H1 (cell line): Measurements from ENCODE around the gene CNTNAP1. TPM values are rescaled to one million over a fixed set of nuclear protein-coding genes. Genes with fewer than 3 reads are reported as not detected.
"Not testable (repeated sequence)": the region's sequence is repeated elsewhere in the genome, so short reads cannot be mapped to it uniquely, and the experiment has no call there.

Experiments used
- CTCF ChIA-PET: fragments of 300-600 bp; sonication (Branson Sonifier 250); formaldehyde crosslinking; loops from one replicate; lab custom pipeline; 2021; ENCODE audit not compliant: partially characterized antibody; lab: Charles Lee
- POLR2A ChIA-PET: fragments of 300-600 bp; sonication (Branson Sonifier 250); formaldehyde crosslinking; loops from one replicate; lab custom pipeline; 2021; ENCODE audit warnings: inconsistent platforms; ENCODE audit not compliant: partially characterized antibody; lab: Charles Lee
- DNase-seq, 2 experiments: peaks; one replicate each; pipeline versions ENCODE4 v3.0.0 to v3.0.0-alpha.2; 2010 to 2022; ENCODE audit warnings: low spot score in 2 of 2, low read depth in 1 of 2, mixed read lengths in 1 of 2
- FAIRE-seq: peaks from 2 replicates; lab custom pipeline; 2011; peaks lifted over from hg19 to GRCh38; lab: Jason Lieb, UNC
- H2AFZ ChIP-seq: 2 replicates; pipeline ENCODE4 v1.8.1; 2012; ENCODE audit warnings: low read length, inconsistent platforms
- H2AK5ac ChIP-seq: 2 replicates; pipeline ENCODE4 v1.6.1; 2013; ENCODE audit warnings: low read depth, low read length
- H2BK120ac ChIP-seq: replicated peaks from 2 replicates; pipeline ENCODE3; 2013; ENCODE audit warnings: low read depth, low read length, inconsistent platforms
- H2BK12ac ChIP-seq: 2 replicates; pipeline ENCODE4 v1.6.1; 2013; ENCODE audit warnings: low read depth, low read length
- H2BK15ac ChIP-seq: 2 replicates; pipeline ENCODE4 v1.6.1; 2013; ENCODE audit warnings: low read length
- H2BK20ac ChIP-seq: 2 replicates; pipeline ENCODE4 v1.6.1; 2013; ENCODE audit warnings: low read length
- H2BK5ac ChIP-seq: 2 replicates; pipeline ENCODE4 v1.6.1; 2013; ENCODE audit warnings: low read depth, low read length
- H3K14ac ChIP-seq: 2 replicates; pipeline ENCODE4 v1.6.1; 2013; ENCODE audit warnings: inconsistent platforms; ENCODE audit not compliant: insufficient read length
- H3K18ac ChIP-seq: 2 replicates; pipeline ENCODE4 v1.6.1; 2013; ENCODE audit warnings: low read length; ENCODE audit errors: extremely low read depth
- H3K23ac ChIP-seq: 2 replicates; pipeline ENCODE4 v1.6.1; 2013; ENCODE audit warnings: inconsistent platforms; ENCODE audit not compliant: insufficient read length
- H3K23me2 ChIP-seq: 2 replicates; pipeline ENCODE4 v1.6.1; 2013; ENCODE audit warnings: low read depth, low read length
- H3K27ac ChIP-seq: 2 replicates; pipeline ENCODE4 v1.6.1; 2011; ENCODE audit warnings: low read depth, low read length, inconsistent platforms
- H3K27me3 ChIP-seq, 4 experiments: replicated peaks in 1 of 4; 1 replicate in 1 of 4; 2 replicates in 3 of 4; pipeline versions ENCODE4 v1.6.1 to v1.8.1; 2011 to 2013; ENCODE audit warnings: low read length in 3 of 4, mild to moderate bottlenecking in 3 of 4, inconsistent platforms in 2 of 4, mixed read lengths in 2 of 4, moderate library complexity in 1 of 4; ENCODE audit not compliant: control insufficient read depth in 3 of 4, insufficient read depth in 3 of 4; ENCODE audit errors: extremely low read depth in 1 of 4
- H3K36me3 ChIP-seq, 4 experiments: 2 replicates each; pipeline versions ENCODE4 v1.6.1 to v1.8.1; 2011 to 2013; ENCODE audit warnings: mild to moderate bottlenecking in 4 of 4, low read length in 3 of 4, moderate library complexity in 2 of 4, control low read depth in 1 of 4, inconsistent platforms in 1 of 4; ENCODE audit not compliant: insufficient read depth in 4 of 4, control insufficient read depth in 2 of 4
- H3K4ac ChIP-seq: replicated peaks from 2 replicates; pipeline ENCODE3; 2013; ENCODE audit warnings: low read length, low read depth, mixed read lengths, inconsistent platforms; ENCODE audit not compliant: insufficient read length
- H3K4me1 ChIP-seq, 4 experiments: replicated peaks in 1 of 4; 1 replicate in 1 of 4; 2 replicates in 3 of 4; pipeline versions ENCODE4 v1.6.1 to v1.8.1; 2011 to 2013; ENCODE audit warnings: low read length in 3 of 4, inconsistent platforms in 2 of 4, mixed read lengths in 1 of 4; ENCODE audit not compliant: insufficient read depth in 4 of 4, control insufficient read depth in 3 of 4
- H3K4me2 ChIP-seq, 2 experiments: 2 replicates each; pipeline versions ENCODE4 v1.6.1 to v1.8.1; 2011 to 2013; ENCODE audit warnings: low read depth in 2 of 2, low read length in 2 of 2, control low read depth in 1 of 2, inconsistent platforms in 1 of 2, mild to moderate bottlenecking in 1 of 2; ENCODE audit not compliant: insufficient read depth in 1 of 2
- H3K4me3 ChIP-seq, 4 experiments: fragments of 200-600, 300-600 bp in 1 of 4; sonication (generic), shearing (Covaris generic), sonication (Bioruptor Twin) in 1 of 4; 2 replicates each; pipeline versions ENCODE4 v1.5.1 to v1.8.1; 2011 to 2016; ENCODE audit warnings: low read length in 4 of 4, low read depth in 3 of 4, control low read depth in 2 of 4, inconsistent platforms in 2 of 4, mild to moderate bottlenecking in 2 of 4, mixed read lengths in 1 of 4, moderate library complexity in 1 of 4; ENCODE audit not compliant: insufficient read depth in 2 of 4; ENCODE audit errors: extremely low read depth in 1 of 4
- H3K56ac ChIP-seq: replicated peaks from 2 replicates; pipeline ENCODE3; 2013; ENCODE audit warnings: low read depth, mild to moderate bottlenecking, mixed read lengths, low read length, inconsistent platforms; ENCODE audit not compliant: insufficient read length
- H3K79me1 ChIP-seq: 2 replicates; pipeline ENCODE4 v1.6.1; 2013; ENCODE audit warnings: low read depth, low read length, control low read depth
- H3K79me2 ChIP-seq, 2 experiments: 2 replicates each; pipeline versions ENCODE4 v1.6.1 to v1.8.1; 2012 to 2013; ENCODE audit warnings: low read length in 2 of 2, mild to moderate bottlenecking in 2 of 2, inconsistent platforms in 1 of 2; ENCODE audit not compliant: insufficient read depth in 2 of 2, control insufficient read depth in 1 of 2
- H3K9ac ChIP-seq, 4 experiments: replicated peaks in 1 of 4; 1 replicate in 1 of 4; 2 replicates in 3 of 4; pipeline versions ENCODE4 v1.6.1 to v1.8.1; 2011 to 2013; ENCODE audit warnings: low read depth in 3 of 4, low read length in 3 of 4, control low read depth in 2 of 4, mild to moderate bottlenecking in 2 of 4, moderate library complexity in 2 of 4, inconsistent platforms in 1 of 4; ENCODE audit errors: extremely low read depth in 1 of 4
- H3K9me3 ChIP-seq, 2 experiments: 2 replicates each; pipeline versions ENCODE4 v1.6.1 to v1.8.1; 2012 to 2013; ENCODE audit warnings: mild to moderate bottlenecking in 2 of 2, moderate library complexity in 2 of 2, control low read depth in 1 of 2, inconsistent platforms in 1 of 2, low read depth in 1 of 2, low read length in 1 of 2, mixed read lengths in 1 of 2; ENCODE audit not compliant: insufficient read depth in 2 of 2
- H4K20me1 ChIP-seq, 2 experiments: replicated peaks in 1 of 2; 2 replicates each; pipeline versions ENCODE3 to v1.8.1; 2011 to 2013; ENCODE audit warnings: inconsistent platforms in 2 of 2, low read length in 2 of 2, mild to moderate bottlenecking in 1 of 2; ENCODE audit not compliant: insufficient read depth in 2 of 2, control insufficient read depth in 1 of 2
- H4K5ac ChIP-seq: 2 replicates; pipeline ENCODE4 v1.6.1; 2013; ENCODE audit warnings: low read length, low read depth, mixed read lengths, inconsistent platforms; ENCODE audit not compliant: insufficient read length
- H4K8ac ChIP-seq: 2 replicates; pipeline ENCODE4 v1.8.0; 2013; ENCODE audit warnings: mild to moderate bottlenecking, moderate library complexity, low read length, inconsistent platforms; ENCODE audit not compliant: insufficient read depth; ENCODE audit errors: extremely low read depth
- H4K91ac ChIP-seq: replicated peaks from 2 replicates; pipeline ENCODE3; 2013; ENCODE audit warnings: low read length, mixed read lengths, inconsistent platforms; ENCODE audit not compliant: insufficient read length
- WGBS, 2 experiments: shearing (Covaris generic) in 1 of 2; methylation state at CpG; one replicate each; pipeline versions ENCODE4 v1.1.6 to v1.1.7; 2013 to 2015; ENCODE audit warnings: low lambda C conversion rate in 2 of 2, mixed read lengths in 2 of 2, inconsistent platforms in 1 of 2, low coverage in 1 of 2, missing lambda C conversion rate in 1 of 2; ENCODE audit not compliant: insufficient replicate concordance in 2 of 2, insufficient coverage in 1 of 2, insufficient read length in 1 of 2; ENCODE audit errors: extremely low coverage in 1 of 2, missing lambda C conversion rate in 1 of 2; 5-methylcytosine and 5-hydroxymethylcytosine counted together
- polyA plus RNA-seq, 7 experiments: library from polyadenylated mRNA; depleted of rRNA in 3 of 7; stranded (reverse) in 5 of 7; unstranded in 2 of 7; fragments of >200 nt in 5 of 7; fragments of 200-250 nt in 2 of 7; gene quantifications; 1 replicate in 5 of 7; 2 replicates in 1 of 7; 4 replicates in 1 of 7; pipeline versions ENCODE4 v1.2.1 to v1.2.3, GENCODE V29; 2011 to 2013; ENCODE audit warnings: missing spikeins in 2 of 7, mixed read lengths in 2 of 7
- total RNA-seq: library from RNA; stranded (reverse); fragmentation: NEBNext Ultra II Directional; extraction: Animal tissue kit (Norgen Biotek cat#: 25700); gene quantifications from 2 replicates; pipeline ENCODE4 v1.2.1, GENCODE V29; 2021

CNTNAP1 gene
- total and polyA plus RNA-seq, 2 of the 8 experiments (the other 6 are each of a cell fraction or from before 2014, with no cell fraction given): 4.7 to 10.0 TPM

DNA sequence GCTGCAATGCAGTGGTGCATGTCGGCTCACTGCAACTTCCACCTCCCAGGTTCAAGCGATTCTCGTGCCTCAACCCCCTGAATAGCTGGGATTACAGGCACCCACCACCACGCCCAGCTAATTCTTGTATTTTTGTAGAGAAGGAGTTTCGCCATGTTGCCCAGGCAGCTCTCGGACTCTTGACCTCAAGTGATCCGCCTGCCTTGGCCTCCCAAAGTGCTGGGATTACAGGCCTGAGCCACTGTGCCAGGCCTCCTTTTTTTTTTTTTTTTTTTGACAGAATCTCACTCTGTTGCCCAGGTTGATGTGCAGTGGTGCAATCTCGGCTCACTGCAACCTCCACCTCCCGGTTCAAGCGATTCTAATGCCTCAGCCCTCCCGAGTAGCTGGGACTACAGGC is 60.6 kb downstream of the CNTNAP1 start:
- not testable (repeated sequence) for H3K4me1 ChIP-seq, H4K5ac ChIP-seq, H3K36me3 ChIP-seq, H3K9me3 ChIP-seq, H3K27ac ChIP-seq, H3K4ac ChIP-seq, H2BK5ac ChIP-seq, H3K23me2 ChIP-seq, H3K14ac ChIP-seq, H3K4me3 ChIP-seq, H2BK12ac ChIP-seq, H3K23ac ChIP-seq, H3K79me1 ChIP-seq, H3K4me2 ChIP-seq, FAIRE-seq, H3K18ac ChIP-seq, DNase-seq, H2BK20ac ChIP-seq, H2AK5ac ChIP-seq, H2BK15ac ChIP-seq, H2AFZ ChIP-seq, H4K20me1 ChIP-seq, H3K9ac ChIP-seq, H2BK120ac ChIP-seq, H4K8ac ChIP-seq, H3K56ac ChIP-seq, H4K91ac ChIP-seq
- 86% methylated on average over 11 of the region's 11 CpGs; no CpG with 5 or more reads in 1 of the 2 experiments for WGBS, 2 experiments
- ChIA-PET CTCF (interaction anchor here (0.6 to 1.6 kb wide), 7 partner anchors 11 to 143 kb away, joined by 3 to 6 read pairs (median 3); partner anchors contain the start of genes RAMP2 and VPS25), POLR2A (interaction anchor here (0.7 to 1.7 kb wide), 5 partner anchors 9 to 186 kb away, joined by 3 read pairs; no protein-coding TSS in a partner anchor)
- H3K27me3 ChIP-seq: peaks cover 9 to 14% (median 13%) of the 10 kb centered on the region in 4 experiments
- peaks cover 0 to 12% of the 10 kb centered on the region in 2 experiments; a peak in 3 of 4 replicates for H3K79me2 ChIP-seq
